OCI-LY3 (cell line): Measurements from ENCODE around the gene ZNF853.

Experiments
- H2AFZ ChIP-seq: fragments of 200-600, 300-600 bp; shearing (Covaris generic); 2 replicates; pipeline ENCODE4 v1.6.0; 2014; ENCODE audit warnings: antibody characterized with exemption, low read depth, low read length
- H3K27ac ChIP-seq: fragments of 200-600, 300-600 bp; sonication (generic); 2 replicates; pipeline ENCODE4 v1.5.1; 2014; ENCODE audit warnings: mild to moderate bottlenecking, low read length, moderate library complexity, mixed read lengths
- H3K27me3 ChIP-seq: fragments of 200-600, 300-600 bp; sonication (generic); 2 replicates; pipeline ENCODE4 v1.6.1; 2014; ENCODE audit warnings: low read depth, low read length, mixed read lengths
- H3K36me3 ChIP-seq: fragments of 200-600, 300-600 bp; sonication (generic); replicated peaks from 2 replicates; pipeline ENCODE3; 2014; ENCODE audit warnings: low read depth, low read length, mixed read lengths
- H3K4me1 ChIP-seq: fragments of 300-600, 200-600 bp; sonication (generic); 2 replicates; pipeline ENCODE4 v1.6.1; 2014; ENCODE audit warnings: low read length, mixed read lengths
- H3K4me2 ChIP-seq: fragments of 200-600, 300-600 bp; sonication (generic); 2 replicates; pipeline ENCODE4 v1.6.1; 2014; ENCODE audit warnings: low read length, mixed read lengths
- H3K4me3 ChIP-seq: fragments of 300-600, 200-600 bp; sonication (generic); 2 replicates; pipeline ENCODE4 v1.5.1; 2014; ENCODE audit warnings: antibody characterized with exemption, mild to moderate bottlenecking, low read length, moderate library complexity
- H3K79me2 ChIP-seq: fragments of 300-600, 200-600 bp; shearing (Covaris generic); 2 replicates; pipeline ENCODE4 v1.6.1; 2014; ENCODE audit warnings: mild to moderate bottlenecking, low read length, mixed read lengths
- H3K9ac ChIP-seq: fragments of 300-600, 200-600 bp; shearing (Covaris generic); 2 replicates; pipeline ENCODE4 v1.6.0; 2014; ENCODE audit warnings: mild to moderate bottlenecking, low read length, moderate library complexity
- H3K9me3 ChIP-seq: fragments of 200-600, 300-600 bp; shearing (Covaris generic); 2 replicates; pipeline ENCODE4 v1.6.1; 2014; ENCODE audit warnings: low read length, mixed read lengths; ENCODE audit not compliant: insufficient read depth
- H4K20me1 ChIP-seq: fragments of 200-600, 300-600 bp; sonication (generic); 2 replicates; pipeline ENCODE4 v1.6.1; 2016; ENCODE audit warnings: low read length, mixed read lengths; ENCODE audit not compliant: insufficient read depth
- CTCF ChIP-seq: fragments of 200-600, 300-600 bp; sonication (generic); IDR thresholded peaks from 2 replicates; pipeline ENCODE4 v1.5.1; 2014; ENCODE audit warnings: antibody characterized with exemption, low read length, low read depth
- EZH2phosphoT487 ChIP-seq: fragments of 200-600 bp; shearing (Covaris generic); IDR thresholded peaks from 2 replicates; pipeline ENCODE4 v1.6.1; 2018; ENCODE audit warnings: antibody characterized with exemption, mixed run types, low read depth

The ZNF853 gene

GRCh38 chr7:6636741-6637543 is 21.5 kb downstream of the ZNF853 start, which contains the start of gene ZNF316:
Gene ZNF316 (plus strand): TSS chr7:6637318. CDS start chr7:6642410, 5,092 bp downstream.
- Histone ChIP-seq H3K27me3 (no peaks in the 10 kb centered on the region), H3K4me1 (peaks cover 10% of the 10 kb centered on the region), H3K9me3 (no peaks in the 10 kb centered on the region), H3K4me2 (peak within 1 kb of the TSS; percentile 88), H3K9ac (peak within 1 kb of the TSS; percentile 95), H4K20me1 (no peaks in the 10 kb centered on the region), H3K79me2 (peaks cover 51% of the 10 kb centered on the region), H3K36me3 (peaks cover 3% of the 10 kb centered on the region), H2AFZ (peak within 1 kb of the TSS; percentile 18; the same call in 1 of the 2 replicates), H3K27ac (peak within 1 kb of the TSS; percentile 61), H3K4me3 (peak within 1 kb of the TSS; percentile 97)
- TF ChIP-seq CTCF (no peak), EZH2phosphoT487 (no peak)

- peak overlapping the region; percentile 74 for H3K9ac ChIP-seq
- no peaks in the 10 kb centered on the region for H4K20me1 ChIP-seq
- TF ChIP-seq EZH2phosphoT487 (no peak), CTCF (peak; percentile 27)
- no peak overlapping the region for H2AFZ ChIP-seq
- peaks cover 10% of the 10 kb centered on the region for H3K4me1 ChIP-seq
- peaks cover 3% of the 10 kb centered on the region for H3K36me3 ChIP-seq
- peak overlapping the region; percentile 6; the same call in 1 of the 2 replicates for H3K27ac ChIP-seq
- H3K27me3 ChIP-seq = no peaks in the 10 kb centered on the region
- no peaks in the 10 kb centered on the region for H3K9me3 ChIP-seq
- H3K4me3 ChIP-seq = peak overlapping the region; percentile 83
- peak overlapping the region; percentile 58 for H3K4me2 ChIP-seq
- H3K79me2 ChIP-seq = peaks cover 51% of the 10 kb centered on the region
These were observed 22.3 kb downstream of the ZNF853 start for GRCh38 chr7:6637544-6638229.

GRCh38 chr7:6639032-6639431 is 23.6 kb downstream of the ZNF853 start:
- H3K4me2 ChIP-seq = no peak overlapping the region
- H3K79me2 ChIP-seq = peaks cover 51% of the 10 kb centered on the region
- no peak overlapping the region for H2AFZ ChIP-seq
- peaks cover 3% of the 10 kb centered on the region for H3K36me3 ChIP-seq
- H4K20me1 ChIP-seq = no peaks in the 10 kb centered on the region
- no peak overlapping the region for H3K9ac ChIP-seq
- no peak overlapping the region for H3K4me3 ChIP-seq
- TF ChIP-seq EZH2phosphoT487 (no peak), CTCF (no peak)
- H3K27ac ChIP-seq = no peak overlapping the region
- H3K9me3 ChIP-seq = no peaks in the 10 kb centered on the region
- H3K27me3 ChIP-seq = no peaks in the 10 kb centered on the region
- H3K4me1 ChIP-seq = peaks cover 10% of the 10 kb centered on the region

- Histone ChIP-seq H4K20me1 (no peaks in the 10 kb centered on the region), H3K4me2 (no peak overlapping the region), H3K36me3 (peaks cover 5% of the 10 kb centered on the region), H3K4me1 (peaks cover 10% of the 10 kb centered on the region), H3K79me2 (peaks cover 51% of the 10 kb centered on the region), H2AFZ (no peak overlapping the region), H3K4me3 (no peak overlapping the region), H3K27me3 (no peaks in the 10 kb centered on the region), H3K9me3 (no peaks in the 10 kb centered on the region), H3K27ac (no peak overlapping the region), H3K9ac (no peak overlapping the region)
- TF ChIP-seq EZH2phosphoT487 = no peak
- no peak for TF ChIP-seq CTCF
These were observed 24.2 kb downstream of the ZNF853 start for GRCh38 chr7:6639627-6640026.
